Measurements from ENCODE around the gene EEF2KMT.
"Not testable (repeated sequence)": the region's sequence is repeated elsewhere in the genome, so short reads cannot be mapped to it uniquely, and the experiment has no call there.

EEF2KMT gene

GRCh38 chr16:5069048-5069447, 28.5 kb downstream of the EEF2KMT start:
- no peak for DNase-seq

DNA sequence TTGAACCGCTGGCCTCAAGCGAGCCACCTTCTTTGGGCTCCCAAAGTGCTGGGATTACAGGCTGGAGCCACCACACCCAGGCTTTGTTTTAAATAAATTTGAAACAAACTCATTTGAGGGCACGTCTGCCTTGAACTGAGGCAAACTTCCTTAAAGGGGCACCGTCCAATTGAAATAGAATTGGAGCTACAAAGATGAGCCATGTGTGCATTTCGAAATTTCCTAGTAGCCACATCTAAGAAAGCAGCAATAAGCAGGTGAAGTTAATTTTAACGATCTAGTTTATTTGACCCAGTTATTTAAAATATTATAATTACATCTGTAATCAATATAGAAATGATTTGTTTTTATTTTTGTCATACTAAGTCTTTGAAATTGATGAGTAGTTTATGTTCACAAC, 31.1 kb downstream of the EEF2KMT start:
- DNase-seq: no peak

GRCh38 chr16:5065813-5066212, 31.8 kb downstream of the EEF2KMT start, which contains the start of gene C16orf89:
Gene C16orf89, minus strand, starts transcription at chr16:5065956. Its CDS starts 48 bp downstream, at chr16:5065908.
- DNase-seq: no peak

DNA sequence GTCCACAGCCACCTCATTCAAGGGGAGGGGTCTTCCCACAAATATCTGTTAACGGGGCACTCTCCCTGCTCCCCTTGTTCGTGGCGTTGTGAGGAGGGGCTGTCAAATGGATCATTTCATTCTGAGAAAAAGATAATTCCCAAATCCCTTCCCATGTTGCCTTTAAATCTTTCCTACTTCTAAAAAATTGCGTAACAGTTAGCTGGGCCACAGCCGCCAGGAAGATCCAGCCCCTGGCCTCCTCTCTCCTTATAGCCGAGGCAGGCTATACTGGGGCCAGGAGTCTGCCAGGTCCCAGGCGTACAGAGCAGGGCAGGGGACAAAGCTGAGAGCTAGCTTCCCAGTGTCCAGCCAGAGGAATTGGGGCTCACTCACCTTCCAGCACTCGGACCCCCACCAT, 32.3 kb downstream of the EEF2KMT start:
- DNase-seq: no peak

- no peak for DNase-seq
These were observed 32.7 kb downstream of the EEF2KMT start for GRCh38 chr16:5064915-5065314.

DNA sequence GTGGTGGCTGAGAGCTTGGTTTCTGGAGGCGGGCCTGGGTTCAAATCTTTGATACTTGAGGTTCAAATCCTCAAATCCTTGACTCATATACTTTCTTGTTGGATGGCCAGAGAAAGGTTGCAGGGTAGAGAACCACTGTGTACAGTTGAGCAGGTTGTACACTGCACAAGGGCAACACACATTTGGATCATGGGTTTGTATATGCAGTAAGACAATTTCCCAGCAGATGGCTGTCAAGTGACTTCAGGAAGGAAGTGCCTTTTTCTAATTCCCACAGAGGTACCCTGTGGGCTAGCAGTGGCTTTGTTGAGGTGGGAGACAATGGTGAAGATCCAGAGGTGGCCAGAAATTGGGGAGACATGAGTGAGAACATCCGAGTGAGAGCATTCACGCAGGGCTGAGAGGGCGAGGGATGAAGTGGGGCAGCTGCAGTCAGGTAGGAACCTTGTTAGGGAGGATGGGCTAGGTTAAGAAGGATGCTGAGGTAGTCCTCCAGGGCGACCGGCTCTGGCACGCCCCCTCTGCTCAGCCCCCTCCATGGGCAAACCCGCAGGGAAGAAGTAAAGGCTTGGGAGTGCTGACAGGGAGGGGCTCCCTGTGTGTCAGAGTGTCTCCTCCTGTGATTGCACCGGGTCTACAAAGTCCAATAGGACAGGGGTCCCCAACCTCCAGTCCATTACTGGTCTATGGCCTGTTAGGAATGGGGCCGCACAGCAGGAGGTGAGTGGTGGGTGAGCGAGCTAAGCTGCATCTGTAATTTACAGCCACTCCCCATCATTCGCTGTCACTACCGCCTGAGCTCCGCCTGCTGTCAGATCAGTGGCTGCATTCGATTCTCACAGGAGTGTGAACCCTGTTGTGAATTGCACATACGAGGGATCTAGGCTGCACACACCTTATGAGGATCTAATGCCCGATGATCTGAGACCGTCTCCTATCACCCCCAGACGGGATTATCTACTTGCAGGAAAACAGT, 34.5 kb downstream of the EEF2KMT start:
- DNase-seq: peak; percentile 14

GRCh38 chr16:5062051-5062450, 35.5 kb downstream of the EEF2KMT start:
- DNase-seq: no peak

DNA sequence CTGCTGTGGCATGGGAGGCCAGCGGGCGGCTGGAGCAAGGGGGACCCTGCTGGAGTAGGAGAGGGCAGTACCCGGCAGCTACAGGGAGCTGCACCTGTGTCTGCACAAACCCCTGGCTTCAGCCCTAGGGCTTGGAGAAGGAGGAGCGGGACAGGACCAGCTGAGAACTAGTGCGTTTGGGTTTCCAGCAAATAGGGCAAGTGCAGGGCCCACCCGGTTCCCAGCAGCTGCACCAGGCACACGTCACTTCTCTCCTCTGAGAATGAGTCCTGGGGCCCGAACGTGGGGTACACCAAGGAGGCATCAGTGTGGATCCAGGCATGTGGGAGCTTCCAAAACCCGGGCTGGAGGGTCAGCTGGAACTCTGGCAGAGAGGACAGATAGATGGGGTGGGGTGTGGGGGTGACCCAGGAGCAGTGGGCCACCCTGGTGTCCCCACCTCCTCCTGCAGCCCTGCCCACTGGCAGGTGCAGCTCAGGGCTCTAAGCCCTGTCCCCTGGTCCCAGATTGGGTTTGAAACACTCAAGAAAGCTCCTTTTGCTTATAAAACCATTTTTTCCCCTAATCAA, 37.4 kb downstream of the EEF2KMT start:
- DNase-seq: no peak

DNA sequence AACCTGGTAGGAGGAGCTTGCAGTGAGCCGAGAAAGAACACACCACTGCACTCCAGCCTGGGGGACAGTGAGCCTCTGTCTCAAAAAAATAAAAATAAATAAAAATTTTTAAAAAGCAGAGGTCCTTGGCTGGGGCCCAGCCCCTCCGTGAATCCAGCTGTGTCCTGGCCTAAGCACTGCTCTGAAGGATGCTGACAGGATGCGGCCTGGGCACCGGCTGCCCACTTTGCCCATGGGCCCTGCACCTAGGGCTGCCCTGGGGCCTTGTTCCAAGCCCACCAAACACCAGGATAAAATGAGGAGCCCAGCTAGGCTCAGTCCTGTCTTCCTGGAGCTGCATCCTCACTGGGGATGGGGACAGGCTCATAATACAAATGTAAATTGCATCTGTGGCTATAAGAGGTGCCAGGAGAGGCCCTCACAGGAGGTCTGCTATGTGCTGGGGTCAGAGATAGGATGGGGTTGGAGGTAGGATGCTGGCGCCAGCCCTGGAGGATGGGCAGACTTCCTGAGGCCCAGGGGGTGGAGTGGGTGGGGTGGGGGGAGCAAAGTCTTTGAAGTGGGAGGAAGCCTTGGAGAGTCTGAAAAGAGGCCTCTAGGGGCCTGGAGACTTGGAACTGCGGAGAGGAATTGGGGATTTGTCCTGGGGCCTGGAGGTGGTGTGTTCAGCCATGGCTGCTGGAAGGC, 38.1 kb downstream of the EEF2KMT start:
- DNase-seq: no peak

DNA sequence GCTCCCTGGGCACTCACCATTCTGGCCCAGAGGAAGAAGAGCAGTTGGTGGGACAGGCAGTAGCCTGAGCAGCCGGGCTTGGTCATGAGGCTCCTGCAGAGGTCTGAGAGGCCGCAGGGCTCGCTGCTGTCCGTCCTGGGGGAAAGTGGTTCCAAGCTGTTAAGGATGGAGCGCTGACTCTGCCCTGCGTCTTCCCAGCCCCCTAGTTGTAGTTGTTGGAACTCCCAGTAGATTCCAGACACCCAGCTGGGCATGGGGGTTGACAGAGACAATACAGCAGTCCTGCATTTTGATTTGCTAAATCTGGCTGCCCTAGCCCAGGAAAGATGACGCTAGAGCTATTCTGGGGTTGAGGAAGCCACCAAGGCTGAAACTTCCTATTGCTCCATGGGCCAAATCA, 39.1 kb downstream of the EEF2KMT start:
- no peak for DNase-seq

GRCh38 chr16:5056352-5056751, 41.2 kb downstream of the EEF2KMT start:
- peak; percentile 87 for DNase-seq

DNA sequence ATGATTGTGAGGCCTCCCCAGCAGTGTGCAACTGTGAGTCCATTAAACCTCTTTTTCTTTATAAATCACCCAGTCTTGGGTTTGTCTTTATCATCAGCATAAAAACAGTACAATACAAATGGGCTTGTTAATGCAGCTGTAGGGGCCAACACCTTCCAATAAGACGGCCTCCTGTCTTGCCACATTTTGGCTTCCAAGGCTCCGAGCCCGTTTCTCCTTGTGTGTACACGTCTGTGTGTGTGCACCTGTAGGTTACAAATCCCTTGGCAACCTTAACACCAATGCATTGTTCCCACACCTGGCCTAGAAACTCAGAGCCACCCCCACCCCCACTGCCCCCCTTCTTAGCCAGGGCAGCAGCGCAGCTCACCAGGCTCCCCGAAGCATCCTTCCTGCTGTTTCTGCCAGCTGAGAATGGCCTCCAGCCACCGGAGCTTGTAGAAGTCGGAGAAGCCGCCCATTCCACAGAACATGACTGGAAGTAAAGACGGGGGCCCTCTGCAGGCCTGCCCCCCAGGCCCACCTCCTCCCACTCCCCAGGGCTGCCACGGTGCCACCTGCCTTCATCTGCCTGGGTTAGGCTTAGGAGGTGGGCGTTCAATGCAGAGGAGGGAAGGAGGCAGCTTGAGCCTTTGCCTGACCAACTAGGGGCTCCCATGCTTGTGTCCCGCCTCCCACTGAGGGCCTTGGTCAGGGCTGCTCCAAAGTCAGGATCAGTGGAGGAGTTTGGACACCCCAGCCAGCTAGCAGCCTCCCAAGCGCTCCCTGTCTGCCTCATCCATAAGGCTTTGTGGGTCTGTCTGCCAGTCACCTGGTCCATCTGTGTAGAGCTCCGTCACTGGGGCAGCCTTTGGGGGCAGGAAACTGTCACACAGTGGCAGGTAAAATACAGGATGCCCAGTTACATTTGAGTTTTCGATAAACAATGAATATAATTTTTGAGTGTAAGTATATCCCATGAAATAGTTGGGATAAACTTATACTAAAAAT, 42.4 kb downstream of the EEF2KMT start:
- DNase-seq: no peak

GRCh38 chr16:5046914-5047313, 50.7 kb downstream of the EEF2KMT start:
- no peak for DNase-seq

DNA sequence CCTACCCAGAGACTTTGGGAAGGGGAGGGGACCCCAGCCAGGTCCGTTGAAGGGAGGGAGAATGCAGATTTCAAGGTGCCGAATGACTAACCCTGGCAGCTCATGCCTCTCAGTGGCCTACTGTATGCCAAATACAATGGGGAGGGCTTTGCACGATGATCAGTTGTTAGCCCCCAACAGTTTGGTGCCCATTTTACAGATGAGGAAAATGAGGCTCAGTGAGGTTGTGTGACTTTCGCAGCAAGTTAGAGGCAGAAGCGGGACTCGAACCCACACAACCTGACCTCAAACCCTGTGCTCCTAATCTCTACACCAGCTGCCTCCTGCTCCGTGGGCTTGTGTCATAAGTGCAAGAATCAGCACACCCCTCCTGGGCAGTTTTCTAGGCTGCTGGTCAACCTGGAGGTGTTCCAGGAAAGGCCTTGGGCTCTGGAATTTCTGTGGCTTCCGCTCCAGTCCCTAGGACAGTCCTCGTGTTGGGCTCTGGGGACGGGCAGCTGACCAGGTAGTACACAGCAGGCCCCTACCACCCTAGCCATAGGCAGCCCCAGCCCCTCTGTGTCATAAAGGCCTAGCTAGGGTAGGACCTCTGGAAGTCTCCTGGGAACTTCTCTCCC, 52.0 kb downstream of the EEF2KMT start:
- no peak for DNase-seq

DNA sequence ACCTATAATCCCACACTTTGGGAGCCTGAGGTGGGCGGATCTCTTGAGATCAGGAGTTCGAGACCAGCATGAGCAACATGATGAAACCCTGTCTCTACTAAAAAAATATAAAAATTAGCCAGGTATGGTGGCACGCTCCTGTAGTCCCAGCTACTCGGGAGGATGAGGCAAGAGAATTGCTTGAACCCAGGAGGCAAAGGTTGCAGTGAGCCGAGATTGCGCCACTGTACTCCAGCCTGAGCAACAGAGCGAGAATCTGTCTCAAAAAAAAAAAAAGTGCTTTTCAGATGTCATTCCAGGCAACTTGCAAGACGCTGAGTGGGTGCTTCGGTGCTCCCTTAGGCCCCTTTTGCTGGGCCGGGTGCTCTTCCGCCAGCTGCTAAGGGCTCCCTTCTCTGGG, 53.0 kb downstream of the EEF2KMT start:
- not testable (repeated sequence) for DNase-seq

DNA sequence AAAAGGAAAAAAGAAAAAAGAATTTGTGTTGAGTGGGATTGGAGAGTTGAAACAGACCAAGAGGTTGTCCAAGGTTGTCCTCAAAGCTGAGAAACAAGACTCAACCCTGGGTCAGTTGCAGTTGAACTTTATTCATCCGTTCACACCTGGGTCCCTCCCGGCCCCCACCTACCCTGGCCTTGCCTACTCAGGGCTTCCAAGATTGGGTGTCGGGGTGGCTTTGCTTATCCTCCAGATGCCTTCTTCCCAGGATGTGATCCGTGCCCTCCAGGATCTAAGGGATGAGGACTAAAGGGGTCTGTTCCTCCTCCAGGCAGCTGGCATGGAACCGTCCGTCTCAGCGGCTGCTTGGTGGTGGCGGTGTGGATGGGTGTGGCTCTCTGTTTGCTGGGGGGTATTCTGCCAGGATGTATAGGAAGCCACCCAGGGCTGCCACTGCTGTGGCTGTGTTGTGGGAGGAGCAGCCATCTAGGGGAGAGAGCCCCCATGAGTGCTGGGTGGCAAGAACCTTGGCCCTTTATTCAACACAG, 53.5 kb downstream of the EEF2KMT start:
- no peak for DNase-seq

GRCh38 chr16:5042574-5043171, 54.9 kb downstream of the EEF2KMT start:
- no peak for DNase-seq

- no peak for DNase-seq
These were observed 55.9 kb downstream of the EEF2KMT start for GRCh38 chr16:5041600-5042133.

- no peak for DNase-seq
These were observed 57.1 kb downstream of the EEF2KMT start for GRCh38 chr16:5040451-5040850.

DNA sequence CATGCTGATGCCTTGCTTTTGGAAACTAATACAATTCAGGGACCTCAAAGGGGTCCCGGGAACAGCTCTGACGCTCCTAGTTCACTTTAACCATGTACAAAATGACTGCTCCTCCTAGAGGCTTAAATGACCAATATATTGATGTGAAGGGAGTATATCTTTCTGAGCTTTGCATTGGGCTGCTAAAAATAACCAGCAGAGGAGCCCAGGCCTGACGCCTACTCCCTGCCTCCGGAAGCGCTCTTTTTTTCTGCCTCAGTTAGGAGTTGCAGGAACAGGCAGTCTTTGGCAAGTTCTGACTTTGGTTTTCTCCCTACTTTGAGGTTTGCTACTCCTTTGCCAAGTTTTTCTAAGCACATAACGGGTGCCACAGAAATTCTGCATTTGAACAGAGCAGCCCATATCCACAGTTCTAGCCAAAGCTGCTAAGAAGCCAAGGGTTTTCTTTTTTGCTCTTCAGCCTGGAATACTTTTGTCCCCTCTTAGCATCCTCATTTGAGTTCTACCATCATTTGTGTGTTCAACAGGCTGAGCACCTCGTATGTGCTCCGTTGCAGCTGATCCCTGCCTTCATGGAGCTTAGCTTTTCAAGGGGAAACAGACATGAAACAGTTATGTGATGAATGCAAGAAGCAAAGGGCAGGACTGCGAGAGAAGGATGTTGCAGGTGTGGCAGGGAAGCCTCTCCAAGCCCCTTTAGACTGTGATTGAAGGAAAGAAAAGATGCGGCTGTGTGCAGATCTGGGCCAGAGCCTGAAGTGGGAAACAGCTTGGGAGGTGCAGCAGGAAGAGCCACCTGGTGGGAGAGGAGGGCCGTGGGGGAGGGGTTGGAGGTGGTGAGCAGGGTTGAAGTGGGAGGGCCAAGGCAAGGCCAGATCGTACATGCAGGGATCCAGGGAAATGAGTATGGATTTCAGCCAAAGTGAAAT, 61.1 kb downstream of the EEF2KMT start:
- no peak for DNase-seq

All from hematopoietic multipotent progenitor cell treated with erythropoietin and hydrocortisone succinate and interleukin-3 and kit ligand, for 4 days (in vitro differentiated cells).